Measurements from ENCODE around the gene HSD17B7. TPM values are rescaled to one million over a fixed set of nuclear protein-coding genes. Genes with fewer than 3 reads are reported as not detected.

HSD17B7 gene
- total and polyA plus RNA-seq, 2 donors (not counting 1 experiment from before 2014, with no cell fraction given), result 38.9 to 41.5 TPM

DNA sequence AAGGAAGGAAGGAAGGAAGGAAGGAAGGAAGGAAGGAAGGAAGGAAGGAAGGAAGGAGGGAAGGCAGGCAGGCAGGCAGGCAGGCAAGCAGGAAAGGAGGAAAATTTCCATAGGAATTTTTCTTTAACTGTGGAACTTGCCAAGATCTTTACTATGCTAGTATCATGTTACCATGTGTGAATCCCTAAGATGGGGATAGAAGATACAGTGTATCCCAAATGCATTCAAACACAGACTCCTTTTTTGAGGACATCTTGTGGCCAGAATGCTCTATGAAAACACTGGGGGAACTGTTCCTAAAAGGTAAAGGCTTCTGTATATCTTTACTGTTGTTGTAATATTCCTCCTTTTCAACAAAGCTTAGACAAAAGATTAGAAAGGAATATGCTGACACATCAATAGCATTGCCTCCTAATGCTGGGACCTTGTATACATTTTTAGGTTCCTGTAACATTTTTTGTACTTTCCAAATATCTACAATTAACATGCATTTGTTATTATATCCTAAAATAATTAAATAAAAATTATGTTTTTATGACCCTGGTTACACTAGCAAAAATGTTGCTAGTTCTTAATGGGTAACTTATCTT, 49.8 kb downstream of the HSD17B7 start:
- POLR2A ChIA-PET, result no interaction called here
- no peak for DNase-seq

DNA sequence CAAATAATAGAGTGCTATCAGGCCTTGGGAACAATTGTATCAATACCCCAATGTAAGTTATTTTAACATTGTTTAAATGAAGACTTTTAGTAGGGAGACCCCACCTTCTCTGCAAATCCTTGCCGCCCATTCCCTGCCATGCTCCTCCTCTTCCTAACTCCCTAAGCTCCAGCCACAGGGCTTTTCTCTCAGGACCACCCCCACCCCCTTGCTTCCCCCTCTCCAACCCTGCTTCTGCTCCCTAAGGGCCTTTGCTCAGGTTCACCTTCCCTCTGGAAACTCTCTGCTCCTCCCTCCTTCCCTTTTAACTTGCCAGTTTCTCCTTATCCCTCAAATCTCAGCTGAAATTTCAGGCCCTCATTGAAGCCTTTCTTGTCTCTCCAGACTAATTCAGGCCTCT, 53.7 kb downstream of the HSD17B7 start:
- no peaks in the 10 kb centered on the region for H3K36me3 ChIP-seq (replicated peaks in 1 of 2; ENCODE audit: control extremely low read depth in 1 of 2, control insufficient read depth in 1 of 2, extremely low read depth in 1 of 2, insufficient read depth in 2 of 2, low read length in 1 of 2)
- no peak overlapping the region for H3K4me3 ChIP-seq (ENCODE audit: control extremely low read depth in 1 of 5, extremely low read depth in 1 of 5, insufficient read depth in 1 of 5, low read depth in 2 of 5, low read length in 4 of 5)
- Mint-ChIP-seq H3K4me3 (no peak overlapping the region), H3K27ac (no peak overlapping the region), H3K4me1 (no peaks in the 10 kb centered on the region), H3K9me3 (ENCODE audit: insufficient read depth) (peaks cover 3% of the 10 kb centered on the region), H3K27me3 (peaks cover 16% of the 10 kb centered on the region)
- intact Hi-C loops (cut with micrococcal nuclease), result no loop called here
- DNase-seq (no peak), ATAC-seq (ENCODE audit: low read depth) (no peak)
- POLR2A ChIA-PET, result no interaction called here
- H3K27ac ChIP-seq (ENCODE audit: low read length in 2 of 2), result no peak overlapping the region
- peaks cover 0 to 2% (median 0%) of the 10 kb centered on the region in 4 experiments for H3K27me3 ChIP-seq (replicated peaks in 1 of 4; ENCODE audit: control extremely low read depth in 1 of 4, control insufficient read depth in 3 of 4, insufficient read depth in 4 of 4, low read length in 3 of 4)
- H2AFZ ChIP-seq (ENCODE audit: insufficient read depth, low read depth, low read length, poor library complexity, severe bottlenecking), result no peak overlapping the region
- no peak overlapping the region for H3K9ac ChIP-seq (ENCODE audit: low read length)
- no peaks in the 10 kb centered on the region for H4K20me1 ChIP-seq (ENCODE audit: control insufficient read depth, insufficient read depth, low read length, poor library complexity, severe bottlenecking)
- no peaks in the 10 kb centered on the region for H3K79me2 ChIP-seq (ENCODE audit: control insufficient read depth, insufficient read depth, low read length)
- CTCF ChIA-PET, result interaction anchor here (0.7 to 3.0 kb wide), 2 partner anchors 10 to 471 kb away, joined by 3 to 11 read pairs; no protein-coding TSS in a partner anchor
- no peaks in the 10 kb centered on the region for H3K4me1 ChIP-seq (ENCODE audit: control insufficient read depth in 2 of 2, insufficient read depth in 2 of 2, low read length in 2 of 2)
- WGBS (ENCODE audit: insufficient coverage), result 80% methylated on average over 1 of the region's 1 CpG
- no peak overlapping the region for H3K4me2 ChIP-seq (replicated peaks; ENCODE audit: low read depth, low read length, poor library complexity, severe bottlenecking)
- TF ChIP-seq EZH2 (IDR thresholded peaks at IDR 0.05; ENCODE audit: borderline replicate concordance, insufficient read depth, low read depth, low read length, poor library complexity, severe bottlenecking), result no peak
- TF ChIP-seq, protein P1, sequence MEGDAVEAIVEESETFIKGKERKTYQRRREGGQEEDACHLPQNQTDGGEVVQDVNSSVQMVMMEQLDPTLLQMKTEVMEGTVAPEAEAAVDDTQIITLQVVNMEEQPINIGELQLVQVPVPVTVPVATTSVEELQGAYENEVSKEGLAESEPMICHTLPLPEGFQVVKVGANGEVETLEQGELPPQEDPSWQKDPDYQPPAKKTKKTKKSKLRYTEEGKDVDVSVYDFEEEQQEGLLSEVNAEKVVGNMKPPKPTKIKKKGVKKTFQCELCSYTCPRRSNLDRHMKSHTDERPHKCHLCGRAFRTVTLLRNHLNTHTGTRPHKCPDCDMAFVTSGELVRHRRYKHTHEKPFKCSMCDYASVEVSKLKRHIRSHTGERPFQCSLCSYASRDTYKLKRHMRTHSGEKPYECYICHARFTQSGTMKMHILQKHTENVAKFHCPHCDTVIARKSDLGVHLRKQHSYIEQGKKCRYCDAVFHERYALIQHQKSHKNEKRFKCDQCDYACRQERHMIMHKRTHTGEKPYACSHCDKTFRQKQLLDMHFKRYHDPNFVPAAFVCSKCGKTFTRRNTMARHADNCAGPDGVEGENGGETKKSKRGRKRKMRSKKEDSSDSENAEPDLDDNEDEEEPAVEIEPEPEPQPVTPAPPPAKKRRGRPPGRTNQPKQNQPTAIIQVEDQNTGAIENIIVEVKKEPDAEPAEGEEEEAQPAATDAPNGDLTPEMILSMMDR (IDR thresholded peaks at IDR 0.05), result no peak
- peaks cover 0 to 2% (median 1%) of the 10 kb centered on the region in 3 donors for H3K9me3 ChIP-seq (ENCODE audit: control extremely low read depth in 1 of 3, control insufficient read depth in 2 of 3, insufficient read depth in 1 of 3, low read length in 2 of 3)

More for the DNA sequence above, 49.8 kb downstream of the HSD17B7 start:
- no peak overlapping the region for H3K9ac ChIP-seq (ENCODE audit: low read length)
- CTCF ChIA-PET, result interaction anchor here (1.0 kb wide), 2 partner anchors 11 kb away, joined by 3 read pairs; no protein-coding TSS in a partner anchor
- H3K4me1 Mint-ChIP-seq, result no peaks in the 10 kb centered on the region
- no peak overlapping the region for H3K4me3 ChIP-seq (ENCODE audit: control extremely low read depth in 1 of 5, extremely low read depth in 1 of 5, insufficient read depth in 1 of 5, low read depth in 2 of 5, low read length in 4 of 5)
- H3K27ac ChIP-seq (ENCODE audit: low read length in 2 of 2), result no peak overlapping the region
- H3K4me2 ChIP-seq (replicated peaks; ENCODE audit: low read depth, low read length, poor library complexity, severe bottlenecking), result no peak overlapping the region
- peaks cover 0 to 2% (median 0%) of the 10 kb centered on the region in 4 experiments for H3K27me3 ChIP-seq (replicated peaks in 1 of 4; ENCODE audit: control extremely low read depth in 1 of 4, control insufficient read depth in 3 of 4, insufficient read depth in 4 of 4, low read length in 3 of 4)
- peaks cover 12% of the 10 kb centered on the region for H3K9me3 Mint-ChIP-seq (ENCODE audit: insufficient read depth)
- ATAC-seq (ENCODE audit: low read depth), result no peak
- H3K4me1 ChIP-seq (ENCODE audit: control insufficient read depth in 2 of 2, insufficient read depth in 2 of 2, low read length in 2 of 2), result no peaks in the 10 kb centered on the region
- no peaks in the 10 kb centered on the region for H3K36me3 ChIP-seq (replicated peaks in 1 of 2; ENCODE audit: control extremely low read depth in 1 of 2, control insufficient read depth in 1 of 2, extremely low read depth in 1 of 2, insufficient read depth in 2 of 2, low read length in 1 of 2)
- peaks cover 15% of the 10 kb centered on the region for H3K27me3 Mint-ChIP-seq
- H2AFZ ChIP-seq (ENCODE audit: insufficient read depth, low read depth, low read length, poor library complexity, severe bottlenecking), result no peak overlapping the region
- peaks cover 1 to 11% (median 7%) of the 10 kb centered on the region in 3 donors for H3K9me3 ChIP-seq (ENCODE audit: control extremely low read depth in 1 of 3, control insufficient read depth in 2 of 3, insufficient read depth in 1 of 3, low read length in 2 of 3)
- no peaks in the 10 kb centered on the region for H4K20me1 ChIP-seq (ENCODE audit: control insufficient read depth, insufficient read depth, low read length, poor library complexity, severe bottlenecking)
- intact Hi-C loops (cut with micrococcal nuclease), result no loop called here
- no peaks in the 10 kb centered on the region for H3K79me2 ChIP-seq (ENCODE audit: control insufficient read depth, insufficient read depth, low read length)
- H3K27ac Mint-ChIP-seq, result no peak overlapping the region
- no peak overlapping the region for H3K4me3 Mint-ChIP-seq
- TF ChIP-seq, protein P1 (IDR thresholded peaks at IDR 0.05), result no peak
- no peak for TF ChIP-seq EZH2 (IDR thresholded peaks at IDR 0.05; ENCODE audit: borderline replicate concordance, insufficient read depth, low read depth, low read length, poor library complexity, severe bottlenecking)

Data from B cell (primary cell).